ENCODE data around the gene MAP3K9. TPM values are rescaled to one million over a fixed set of nuclear protein-coding genes. Genes with fewer than 3 reads are reported as not detected.
"Not testable (repeated sequence)": the region's sequence is repeated elsewhere in the genome, so short reads cannot be mapped to it uniquely, and the experiment has no call there.

Gene MAP3K9
- total and polyA plus RNA-seq, 2 donors from 2014 or later: 1.0 to 8.3 TPM

DNA sequence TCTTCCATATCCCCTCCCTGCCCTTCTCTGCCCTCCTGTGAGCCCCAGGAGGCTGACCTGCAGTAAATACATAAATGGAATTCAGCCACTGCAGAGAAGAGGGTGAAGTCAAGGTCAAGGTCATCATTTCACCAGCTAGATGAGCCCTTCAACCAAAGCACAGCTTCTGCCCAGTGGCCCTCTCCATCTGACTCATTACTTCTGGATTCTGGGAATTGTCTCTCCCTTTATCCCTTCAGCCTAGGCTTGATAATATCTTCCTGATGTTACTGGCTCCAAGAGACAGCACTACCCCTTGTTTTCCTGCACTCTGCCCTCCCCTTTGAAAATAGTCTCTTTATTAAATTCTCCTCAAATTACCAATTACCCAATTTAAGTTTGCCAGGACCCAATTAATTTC lies 103.1 kb downstream of the MAP3K9 start:
- H3K4me1 ChIP-seq (ENCODE audit: control insufficient read depth in 2 of 3, insufficient read depth in 2 of 3, low read depth in 1 of 3, low read length in 3 of 3): no peaks in the 10 kb centered on the region
- no peak overlapping the region for H3K4me3 ChIP-seq (ENCODE audit: low read length in 3 of 3)
- intact Hi-C loops (cut with DNase I): loop anchor here (10.0 kb wide), 1 partner anchor 91 kb away; no protein-coding TSS in a partner anchor
- H3K9me3 ChIP-seq (ENCODE audit: control insufficient read depth in 2 of 3, insufficient read depth in 1 of 3, low read length in 3 of 3): no peaks in the 10 kb centered on the region
- no peak for FAIRE-seq
- H3K9ac ChIP-seq (ENCODE audit: low read length in 3 of 3): no peak overlapping the region
- no peaks in the 10 kb centered on the region for H3K36me3 ChIP-seq (ENCODE audit: control insufficient read depth in 2 of 3, insufficient read depth in 3 of 3, low read length in 3 of 3)
- no peak overlapping the region for H3K27ac ChIP-seq (ENCODE audit: low read depth in 2 of 2, low read length in 2 of 2)
- H3K27me3 ChIP-seq (ENCODE audit: control insufficient read depth, insufficient read depth, low read length): no peaks in the 10 kb centered on the region
- TF ChIP-seq, protein P1, sequence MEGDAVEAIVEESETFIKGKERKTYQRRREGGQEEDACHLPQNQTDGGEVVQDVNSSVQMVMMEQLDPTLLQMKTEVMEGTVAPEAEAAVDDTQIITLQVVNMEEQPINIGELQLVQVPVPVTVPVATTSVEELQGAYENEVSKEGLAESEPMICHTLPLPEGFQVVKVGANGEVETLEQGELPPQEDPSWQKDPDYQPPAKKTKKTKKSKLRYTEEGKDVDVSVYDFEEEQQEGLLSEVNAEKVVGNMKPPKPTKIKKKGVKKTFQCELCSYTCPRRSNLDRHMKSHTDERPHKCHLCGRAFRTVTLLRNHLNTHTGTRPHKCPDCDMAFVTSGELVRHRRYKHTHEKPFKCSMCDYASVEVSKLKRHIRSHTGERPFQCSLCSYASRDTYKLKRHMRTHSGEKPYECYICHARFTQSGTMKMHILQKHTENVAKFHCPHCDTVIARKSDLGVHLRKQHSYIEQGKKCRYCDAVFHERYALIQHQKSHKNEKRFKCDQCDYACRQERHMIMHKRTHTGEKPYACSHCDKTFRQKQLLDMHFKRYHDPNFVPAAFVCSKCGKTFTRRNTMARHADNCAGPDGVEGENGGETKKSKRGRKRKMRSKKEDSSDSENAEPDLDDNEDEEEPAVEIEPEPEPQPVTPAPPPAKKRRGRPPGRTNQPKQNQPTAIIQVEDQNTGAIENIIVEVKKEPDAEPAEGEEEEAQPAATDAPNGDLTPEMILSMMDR (IDR thresholded peaks at IDR 0.05; ENCODE audit: borderline replicate concordance, extremely low read depth, insufficient read depth): no peak
- DNase-seq: no peak

DNA sequence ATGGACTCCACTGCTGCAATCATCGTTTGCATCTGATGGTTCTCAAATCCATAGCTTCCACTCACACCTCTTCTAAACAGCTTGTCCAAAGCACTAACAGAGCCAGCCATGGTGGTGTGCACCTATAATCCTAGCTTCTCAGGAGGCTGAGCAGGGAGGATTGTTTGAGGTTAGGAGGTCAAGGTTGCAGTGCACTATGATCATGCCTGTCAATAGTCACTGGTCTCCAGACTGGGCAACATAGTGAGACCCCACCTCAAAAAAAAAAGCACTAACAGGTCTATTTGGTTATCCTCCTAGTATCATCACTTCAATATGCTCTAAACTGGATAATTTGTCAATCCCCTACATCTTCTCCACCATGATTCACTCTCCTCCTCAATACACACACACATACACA lies 104.4 kb downstream of the MAP3K9 start:
- intact Hi-C loops (cut with DNase I): loop anchor here (10.0 kb wide), 1 partner anchor 90 kb away; no protein-coding TSS in a partner anchor
- H3K9ac ChIP-seq (ENCODE audit: low read length in 3 of 3): no peak overlapping the region
- no peak overlapping the region for H3K27ac ChIP-seq (ENCODE audit: low read depth in 2 of 2, low read length in 2 of 2)
- TF ChIP-seq, protein P1 (IDR thresholded peaks at IDR 0.05; ENCODE audit: borderline replicate concordance, extremely low read depth, insufficient read depth): no peak
- H3K36me3 ChIP-seq (ENCODE audit: control insufficient read depth in 2 of 3, insufficient read depth in 3 of 3, low read length in 3 of 3): no peaks in the 10 kb centered on the region
- no peaks in the 10 kb centered on the region for H3K4me1 ChIP-seq (ENCODE audit: control insufficient read depth in 2 of 3, insufficient read depth in 2 of 3, low read depth in 1 of 3, low read length in 3 of 3)
- H3K27me3 ChIP-seq (ENCODE audit: control insufficient read depth, insufficient read depth, low read length): no peaks in the 10 kb centered on the region
- no peak for FAIRE-seq
- no peak for DNase-seq
- H3K4me3 ChIP-seq (ENCODE audit: low read length in 3 of 3): no peak overlapping the region
- H3K9me3 ChIP-seq (ENCODE audit: control insufficient read depth in 2 of 3, insufficient read depth in 1 of 3, low read length in 3 of 3): no peaks in the 10 kb centered on the region

DNA sequence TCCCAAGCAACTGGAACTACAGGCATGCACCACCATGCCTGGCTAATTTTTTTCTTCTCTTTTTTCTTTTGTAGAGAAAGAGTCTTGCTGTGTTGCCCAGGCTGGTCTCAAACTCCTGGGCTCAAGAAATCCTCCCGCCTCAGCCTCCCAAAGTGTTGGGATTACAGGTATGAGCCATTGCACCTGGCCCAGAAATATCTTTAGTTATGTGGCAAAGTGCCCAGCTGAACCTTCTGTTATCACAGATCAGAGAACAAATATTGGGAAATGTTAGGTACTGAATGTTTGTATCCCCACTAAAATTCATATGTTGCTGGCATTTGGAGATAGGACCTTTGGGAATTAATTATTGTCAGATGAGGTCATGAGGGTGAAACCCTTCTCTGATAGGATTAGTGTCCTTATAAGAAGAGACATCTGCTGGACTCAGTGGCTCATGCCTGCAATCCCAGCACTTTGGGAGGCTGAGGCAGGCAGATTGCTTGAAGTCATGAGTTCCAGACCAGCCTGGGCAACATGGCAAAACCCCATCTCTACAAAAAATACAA lies 105.6 kb downstream of the MAP3K9 start:
- H3K36me3 ChIP-seq (ENCODE audit: control insufficient read depth in 2 of 3, insufficient read depth in 3 of 3, low read length in 3 of 3); H3K9ac ChIP-seq (ENCODE audit: low read length in 3 of 3); H3K4me1 ChIP-seq (ENCODE audit: control insufficient read depth in 2 of 3, insufficient read depth in 2 of 3, low read depth in 1 of 3, low read length in 3 of 3); H3K9me3 ChIP-seq (ENCODE audit: control insufficient read depth in 2 of 3, insufficient read depth in 1 of 3, low read length in 3 of 3); H3K27me3 ChIP-seq (ENCODE audit: control insufficient read depth, insufficient read depth, low read length); FAIRE-seq; H3K4me3 ChIP-seq (ENCODE audit: low read length in 3 of 3); DNase-seq; H3K27ac ChIP-seq (ENCODE audit: low read depth in 2 of 2, low read length in 2 of 2): not testable (repeated sequence)
- intact Hi-C loops (cut with DNase I): loop anchor here (10.0 kb wide), 1 partner anchor 89 kb away; no protein-coding TSS in a partner anchor

DNA sequence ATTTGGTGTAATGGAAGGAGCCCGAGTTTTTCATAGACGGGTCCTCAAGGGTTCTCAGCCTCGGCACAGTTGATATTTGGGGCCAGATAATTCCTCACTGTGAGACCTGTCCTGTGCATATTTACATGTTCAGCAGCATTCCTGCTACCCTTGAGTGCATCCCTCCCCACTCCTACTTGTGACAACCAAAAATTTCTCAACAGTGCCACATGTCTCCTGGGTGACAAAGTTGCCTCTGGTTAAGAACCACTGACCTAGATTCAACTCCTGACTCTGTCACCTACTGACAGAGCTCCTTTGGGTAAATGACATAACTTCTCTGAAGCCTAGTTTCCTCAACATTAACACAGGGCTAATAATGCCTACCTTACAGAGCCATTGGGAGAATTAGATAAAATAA lies 107.2 kb downstream of the MAP3K9 start:
- Histone ChIP-seq H3K27me3 (ENCODE audit: control insufficient read depth, insufficient read depth, low read length) (no peaks in the 10 kb centered on the region), H3K4me1 (ENCODE audit: control insufficient read depth in 2 of 3, insufficient read depth in 2 of 3, low read depth in 1 of 3, low read length in 3 of 3) (no peaks in the 10 kb centered on the region), H3K27ac (ENCODE audit: low read depth in 2 of 2, low read length in 2 of 2) (no peak overlapping the region), H3K9me3 (ENCODE audit: control insufficient read depth in 2 of 3, insufficient read depth in 1 of 3, low read length in 3 of 3) (no peaks in the 10 kb centered on the region), H3K9ac (ENCODE audit: low read length in 3 of 3) (no peak overlapping the region), H3K4me3 (ENCODE audit: low read length in 3 of 3) (no peak overlapping the region), H3K36me3 (ENCODE audit: control insufficient read depth in 2 of 3, insufficient read depth in 3 of 3, low read length in 3 of 3) (no peaks in the 10 kb centered on the region)
- FAIRE-seq (no peak), DNase-seq (no peak)
- TF ChIP-seq, protein P1 (IDR thresholded peaks at IDR 0.05; ENCODE audit: borderline replicate concordance, extremely low read depth, insufficient read depth): no peak
- intact Hi-C loops (cut with DNase I): loop anchor here (10.0 kb wide), 1 partner anchor 87 kb away; no protein-coding TSS in a partner anchor

All from kidney (tissue), 14 donors.